Suprapubic skin (tissue), 4 donors: Measurements from ENCODE around the gene PORCN.

Experiments used
- CTCF ChIP-seq, 2 donors: fragments of 200-600 bp in 1 of 2; fragments of 450-650 bp in 1 of 2; sonication (generic) in 1 of 2; IDR thresholded peaks; one replicate each; pipeline ENCODE4 v1.5.1; 2016 to 2019; ENCODE audit warnings: antibody characterized with exemption in 2 of 2, mild to moderate bottlenecking in 1 of 2, moderate library complexity in 1 of 2
- EP300 ChIP-seq: sonication (generic); formaldehyde crosslinking; IDR thresholded peaks from one replicate; pipeline ENCODE4 v1.6.1; 2017; ENCODE audit warnings: antibody characterized with exemption
- POLR2A ChIP-seq, 2 donors: fragments of 450-650 bp; IDR thresholded peaks; one replicate each; pipeline ENCODE4 v1.6.1; 2017; ENCODE audit warnings: antibody characterized with exemption in 2 of 2, mild to moderate bottlenecking in 2 of 2, moderate library complexity in 2 of 2
- POLR2AphosphoS5 ChIP-seq, 3 donors: sonication (generic); formaldehyde crosslinking; IDR thresholded peaks; one replicate each; pipeline ENCODE4 v1.6.1; 2017; ENCODE audit warnings: antibody characterized with exemption in 3 of 3

- TF ChIP-seq CTCF (IDR thresholded peaks at IDR 0.05) (no peak), POLR2A (IDR thresholded peaks at IDR 0.05) (no peak), POLR2AphosphoS5 (IDR thresholded peaks at IDR 0.05) (no peak), EP300 (no peak)
Measured at GRCh38 chrX:48514126-48514806, 5.5 kb downstream of the PORCN start.
